GM23338 (cell line): Measurements from ENCODE around the gene SCAPER. TPM values are rescaled to one million over a fixed set of nuclear protein-coding genes. Genes with fewer than 3 reads are reported as not detected.
"Not testable (repeated sequence)": the region's sequence is repeated elsewhere in the genome, so short reads cannot be mapped to it uniquely, and the experiment has no call there.

ENCODE experiments used
- ATAC-seq: fragments of 200-7000 bp; cut with Tn5 transposase; 3 replicates; pipeline ENCODE4 v1.9.1; 2020
- DNase-seq: peaks from one replicate; pipeline ENCODE4 v3.0.0-alpha.2; 2015; ENCODE audit warnings: low spot score
- H2AFZ ChIP-seq: fragments of 200-600 bp; sonication (generic); 2 replicates; pipeline ENCODE4 v1.8.0; 2016; ENCODE audit warnings: antibody characterized with exemption, mild to moderate bottlenecking, moderate library complexity
- H3F3A ChIP-seq: fragments of 200-600 bp; sonication (generic); replicated peaks from 2 replicates; pipeline ENCODE4 v1.8.0; 2017; ENCODE audit warnings: antibody characterized with exemption, mixed run types, low read depth
- H3K27ac ChIP-seq: fragments of 200-600 bp; sonication (generic); 2 replicates; pipeline ENCODE4 v1.6.1; 2016; ENCODE audit warnings: low read depth
- H3K27me3 ChIP-seq: fragments of 200-600 bp; sonication (generic); 2 replicates; pipeline ENCODE4 v1.8.0; 2016; ENCODE audit warnings: mild to moderate bottlenecking, mixed run types, moderate library complexity; ENCODE audit not compliant: insufficient read depth
- H3K36me3 ChIP-seq: fragments of 200-600 bp; sonication (generic); 2 replicates; pipeline ENCODE4 v1.8.0; 2016; ENCODE audit warnings: mild to moderate bottlenecking; ENCODE audit not compliant: insufficient read depth
- H3K4me1 ChIP-seq: fragments of 200-600 bp; sonication (generic); 2 replicates; pipeline ENCODE4 v1.8.0; 2016; ENCODE audit warnings: mild to moderate bottlenecking, moderate library complexity; ENCODE audit not compliant: insufficient read depth
- H3K4me2 ChIP-seq: fragments of 200-600 bp; sonication (generic); 2 replicates; pipeline ENCODE4 v1.7.1; 2017; ENCODE audit warnings: mixed run types
- H3K4me3 ChIP-seq: fragments of 200-600 bp; sonication (generic); 2 replicates; pipeline ENCODE4 v1.6.1; 2016; ENCODE audit warnings: mixed run types
- H3K79me2 ChIP-seq: fragments of 200-600 bp; sonication (generic); replicated peaks from 2 replicates; pipeline ENCODE4 v1.8.0; 2017; ENCODE audit warnings: mild to moderate bottlenecking; ENCODE audit not compliant: insufficient read depth
- H3K9me2 ChIP-seq: fragments of 200-600 bp; sonication (generic); 2 replicates; pipeline ENCODE4 v1.8.0; 2017; ENCODE audit not compliant: insufficient read depth
- H4K20me1 ChIP-seq: fragments of 200-600 bp; sonication (generic); replicated peaks from 2 replicates; pipeline ENCODE4 v1.8.0; 2017; ENCODE audit warnings: mild to moderate bottlenecking; ENCODE audit not compliant: insufficient read depth
- H3K27ac Mint-ChIP-seq: 2 replicates; pipeline ENCODE4 v1.8.0; 2020; ENCODE audit warnings: inconsistent platforms, mild to moderate bottlenecking, moderate library complexity, mixed read lengths
- H3K27me3 Mint-ChIP-seq: 3 replicates; pipeline ENCODE4 v1.8.0; 2022; ENCODE audit warnings: low read depth, mild to moderate bottlenecking, moderate library complexity, mixed read lengths, inconsistent platforms; ENCODE audit not compliant: insufficient read depth, poor library complexity
- H3K36me3 Mint-ChIP-seq: 3 replicates; pipeline ENCODE4 v1.8.0; 2021; ENCODE audit warnings: low read depth, mild to moderate bottlenecking, inconsistent platforms, moderate library complexity, mixed read lengths
- H3K4me1 Mint-ChIP-seq: 3 replicates; pipeline ENCODE4 v1.8.0; 2020; ENCODE audit warnings: mild to moderate bottlenecking, inconsistent platforms, mixed read lengths
- H3K4me3 Mint-ChIP-seq: 3 replicates; pipeline ENCODE4 v1.8.0; 2021; ENCODE audit warnings: moderate library complexity, mild to moderate bottlenecking, inconsistent platforms, mixed read lengths
- H3K9me3 Mint-ChIP-seq: 3 replicates; pipeline ENCODE4 v1.8.0; 2020; ENCODE audit warnings: moderate library complexity, mild to moderate bottlenecking, inconsistent platforms, mixed read lengths
- CREB1 ChIP-seq: fragments of 250-450 bp; sonication (Bioruptor Pico); IDR thresholded peaks from 2 replicates; pipeline ENCODE4 v1.5.0; 2020; ENCODE audit warnings: low read depth, mild to moderate bottlenecking, moderate library complexity
- JUNB ChIP-seq: IDR thresholded peaks from one replicate; pipeline ENCODE4 v1.6.1; 2016; ENCODE audit warnings: antibody characterized with exemption; ENCODE audit not compliant: unreplicated experiment
- NANOG ChIP-seq: IDR thresholded peaks from 2 replicates; pipeline ENCODE4 v1.6.1; 2016; ENCODE audit warnings: antibody characterized with exemption, borderline replicate concordance
- POLR2AphosphoS5 ChIP-seq: IDR thresholded peaks from 2 replicates; pipeline ENCODE4 v1.6.1; 2016; ENCODE audit warnings: antibody characterized with exemption, low read depth
- STAT1 ChIP-seq: IDR thresholded peaks from one replicate; pipeline ENCODE4 v1.6.1; 2016; ENCODE audit warnings: antibody characterized with exemption; ENCODE audit not compliant: unreplicated experiment
- ZNF114 ChIP-seq: fragments of 250-450 bp; sonication (Bioruptor Pico); IDR thresholded peaks from 2 replicates; pipeline ENCODE4 v1.5.0; 2020; ENCODE audit warnings: mild to moderate bottlenecking, moderate library complexity
- ZNF331 ChIP-seq: fragments of 250-450 bp; sonication (Bioruptor Pico); IDR thresholded peaks from 2 replicates; pipeline ENCODE4 v1.5.0; 2020; ENCODE audit warnings: low read depth, mild to moderate bottlenecking, moderate library complexity
- polyA plus RNA-seq: library from polyadenylated mRNA; unstranded; fragments of >200 nt; fragmentation: Nextera tagmentation; extraction: Ambion mirVana; gene quantifications from 2 replicates; pipeline ENCODE4 v1.2.1, GENCODE V29; 2016
- total RNA-seq: library from RNA; depleted of rRNA; stranded (reverse); fragments of >200 nt; shearing (Covaris generic); gene quantifications from 2 replicates; pipeline ENCODE4 v1.2.3, GENCODE V29; 2014
- TF ChIP-seq, protein P1 (sequence below): fragments of 250-450 bp; sonication (Bioruptor Pico); IDR thresholded peaks from 2 replicates; pipeline ENCODE4 v1.5.0; 2020; ENCODE audit warnings: mild to moderate bottlenecking, moderate library complexity
- TF ChIP-seq, protein P2 (sequence below): IDR thresholded peaks from 2 replicates; pipeline ENCODE4 v1.6.1; 2016; ENCODE audit warnings: antibody characterized with exemption
- TF ChIP-seq, protein P3 (sequence below), 2 experiments: fragments of 200-600 bp in 1 of 2; sonication (generic) in 1 of 2; conservative IDR thresholded peaks; 2 replicates each; pipeline versions ENCODE4 v1.5.1 to v1.6.1; 2016 to 2017; ENCODE audit warnings: antibody characterized with exemption in 2 of 2, low read depth in 2 of 2, mild to moderate bottlenecking in 2 of 2, moderate library complexity in 1 of 2
- TF ChIP-seq, protein P4 (sequence below): IDR thresholded peaks from one replicate; pipeline ENCODE4 v1.6.1; 2018; ENCODE audit warnings: antibody characterized with exemption; ENCODE audit not compliant: unreplicated experiment

The SCAPER gene
- total and polyA plus RNA-seq, 2 experiments from 2014 or later, result 9.1 to 17.6 TPM

DNA sequence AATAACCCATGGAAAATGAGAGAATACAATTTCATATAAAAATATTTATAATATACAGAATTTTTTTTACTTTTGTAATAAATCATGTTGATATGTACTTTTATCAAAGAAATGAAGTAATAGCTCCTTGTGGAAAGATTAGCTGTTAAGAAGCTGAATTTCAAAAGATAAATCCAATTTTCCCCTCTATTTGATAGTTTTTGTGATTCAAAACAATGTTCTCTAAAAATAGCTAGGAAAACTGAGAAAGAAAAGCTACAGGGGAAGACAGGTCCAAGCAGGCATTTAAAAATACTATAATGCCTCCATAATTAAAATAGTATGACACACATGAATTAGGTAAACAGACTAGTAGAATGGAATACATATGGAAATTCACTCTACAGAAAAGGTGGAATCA is 44.9 kb downstream of the SCAPER start:
- Histone ChIP-seq H3F3A (no peaks in the 10 kb centered on the region), H3K36me3 (no peaks in the 10 kb centered on the region), H3K4me3 (no peak overlapping the region), H4K20me1 (no peaks in the 10 kb centered on the region), H3K79me2 (no peaks in the 10 kb centered on the region), H3K4me2 (no peak overlapping the region), H2AFZ (no peak overlapping the region), H3K27ac (no peak overlapping the region), H3K4me1 (no peaks in the 10 kb centered on the region), H3K27me3 (no peaks in the 10 kb centered on the region), H3K9me2 (no peaks in the 10 kb centered on the region)
- Mint-ChIP-seq H3K4me1 (no peaks in the 10 kb centered on the region; the same call in 2 of the 3 replicates), H3K27ac (no peak overlapping the region), H3K36me3 (peaks cover 8% of the 10 kb centered on the region; the same call in 1 of the 3 replicates), H3K9me3 (no peaks in the 10 kb centered on the region; the same call in 2 of the 3 replicates), H3K27me3 (no peaks in the 10 kb centered on the region), H3K4me3 (no peak overlapping the region)
- TF ChIP-seq, protein P1, sequence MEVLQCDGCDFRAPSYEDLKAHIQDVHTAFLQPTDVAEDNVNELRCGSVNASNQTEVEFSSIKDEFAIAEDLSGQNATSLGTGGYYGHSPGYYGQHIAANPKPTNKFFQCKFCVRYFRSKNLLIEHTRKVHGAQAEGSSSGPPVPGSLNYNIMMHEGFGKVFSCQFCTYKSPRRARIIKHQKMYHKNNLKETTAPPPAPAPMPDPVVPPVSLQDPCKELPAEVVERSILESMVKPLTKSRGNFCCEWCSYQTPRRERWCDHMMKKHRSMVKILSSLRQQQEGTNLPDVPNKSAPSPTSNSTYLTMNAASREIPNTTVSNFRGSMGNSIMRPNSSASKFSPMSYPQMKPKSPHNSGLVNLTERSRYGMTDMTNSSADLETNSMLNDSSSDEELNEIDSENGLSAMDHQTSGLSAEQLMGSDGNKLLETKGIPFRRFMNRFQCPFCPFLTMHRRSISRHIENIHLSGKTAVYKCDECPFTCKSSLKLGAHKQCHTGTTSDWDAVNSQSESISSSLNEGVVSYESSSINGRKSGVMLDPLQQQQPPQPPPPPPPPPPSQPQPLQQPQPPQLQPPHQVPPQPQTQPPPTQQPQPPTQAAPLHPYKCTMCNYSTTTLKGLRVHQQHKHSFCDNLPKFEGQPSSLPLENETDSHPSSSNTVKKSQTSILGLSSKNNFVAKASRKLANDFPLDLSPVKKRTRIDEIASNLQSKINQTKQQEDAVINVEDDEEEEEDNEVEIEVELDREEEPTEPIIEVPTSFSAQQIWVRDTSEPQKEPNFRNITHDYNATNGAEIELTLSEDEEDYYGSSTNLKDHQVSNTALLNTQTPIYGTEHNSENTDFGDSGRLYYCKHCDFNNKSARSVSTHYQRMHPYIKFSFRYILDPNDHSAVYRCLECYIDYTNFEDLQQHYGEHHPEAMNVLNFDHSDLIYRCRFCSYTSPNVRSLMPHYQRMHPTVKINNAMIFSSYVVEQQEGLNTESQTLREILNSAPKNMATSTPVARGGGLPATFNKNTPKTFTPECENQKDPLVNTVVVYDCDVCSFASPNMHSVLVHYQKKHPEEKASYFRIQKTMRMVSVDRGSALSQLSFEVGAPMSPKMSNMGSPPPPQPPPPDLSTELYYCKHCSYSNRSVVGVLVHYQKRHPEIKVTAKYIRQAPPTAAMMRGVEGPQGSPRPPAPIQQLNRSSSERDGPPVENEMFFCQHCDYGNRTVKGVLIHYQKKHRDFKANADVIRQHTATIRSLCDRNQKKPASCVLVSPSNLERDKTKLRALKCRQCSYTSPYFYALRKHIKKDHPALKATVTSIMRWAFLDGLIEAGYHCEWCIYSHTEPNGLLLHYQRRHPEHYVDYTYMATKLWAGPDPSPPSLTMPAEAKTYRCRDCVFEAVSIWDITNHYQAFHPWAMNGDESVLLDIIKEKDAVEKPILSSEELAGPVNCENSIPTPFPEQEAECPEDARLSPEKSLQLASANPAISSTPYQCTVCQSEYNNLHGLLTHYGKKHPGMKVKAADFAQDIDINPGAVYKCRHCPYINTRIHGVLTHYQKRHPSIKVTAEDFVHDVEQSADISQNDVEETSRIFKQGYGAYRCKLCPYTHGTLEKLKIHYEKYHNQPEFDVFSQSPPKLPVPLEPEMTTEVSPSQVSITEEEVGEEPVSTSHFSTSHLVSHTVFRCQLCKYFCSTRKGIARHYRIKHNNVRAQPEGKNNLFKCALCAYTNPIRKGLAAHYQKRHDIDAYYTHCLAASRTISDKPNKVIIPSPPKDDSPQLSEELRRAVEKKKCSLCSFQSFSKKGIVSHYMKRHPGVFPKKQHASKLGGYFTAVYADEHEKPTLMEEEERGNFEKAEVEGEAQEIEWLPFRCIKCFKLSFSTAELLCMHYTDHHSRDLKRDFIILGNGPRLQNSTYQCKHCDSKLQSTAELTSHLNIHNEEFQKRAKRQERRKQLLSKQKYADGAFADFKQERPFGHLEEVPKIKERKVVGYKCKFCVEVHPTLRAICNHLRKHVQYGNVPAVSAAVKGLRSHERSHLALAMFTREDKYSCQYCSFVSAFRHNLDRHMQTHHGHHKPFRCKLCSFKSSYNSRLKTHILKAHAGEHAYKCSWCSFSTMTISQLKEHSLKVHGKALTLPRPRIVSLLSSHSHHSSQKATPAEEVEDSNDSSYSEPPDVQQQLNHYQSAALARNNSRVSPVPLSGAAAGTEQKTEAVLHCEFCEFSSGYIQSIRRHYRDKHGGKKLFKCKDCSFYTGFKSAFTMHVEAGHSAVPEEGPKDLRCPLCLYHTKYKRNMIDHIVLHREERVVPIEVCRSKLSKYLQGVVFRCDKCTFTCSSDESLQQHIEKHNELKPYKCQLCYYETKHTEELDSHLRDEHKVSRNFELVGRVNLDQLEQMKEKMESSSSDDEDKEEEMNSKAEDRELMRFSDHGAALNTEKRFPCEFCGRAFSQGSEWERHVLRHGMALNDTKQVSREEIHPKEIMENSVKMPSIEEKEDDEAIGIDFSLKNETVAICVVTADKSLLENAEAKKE (CRISPR knock-in tag), result no peak
- TF ChIP-seq, protein P2, sequence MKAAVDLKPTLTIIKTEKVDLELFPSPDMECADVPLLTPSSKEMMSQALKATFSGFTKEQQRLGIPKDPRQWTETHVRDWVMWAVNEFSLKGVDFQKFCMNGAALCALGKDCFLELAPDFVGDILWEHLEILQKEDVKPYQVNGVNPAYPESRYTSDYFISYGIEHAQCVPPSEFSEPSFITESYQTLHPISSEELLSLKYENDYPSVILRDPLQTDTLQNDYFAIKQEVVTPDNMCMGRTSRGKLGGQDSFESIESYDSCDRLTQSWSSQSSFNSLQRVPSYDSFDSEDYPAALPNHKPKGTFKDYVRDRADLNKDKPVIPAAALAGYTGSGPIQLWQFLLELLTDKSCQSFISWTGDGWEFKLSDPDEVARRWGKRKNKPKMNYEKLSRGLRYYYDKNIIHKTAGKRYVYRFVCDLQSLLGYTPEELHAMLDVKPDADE, result no peak
- no peak for TF ChIP-seq CREB1 (CRISPR knock-in tag)
- no peak for TF ChIP-seq STAT1
- TF ChIP-seq, protein P3, sequence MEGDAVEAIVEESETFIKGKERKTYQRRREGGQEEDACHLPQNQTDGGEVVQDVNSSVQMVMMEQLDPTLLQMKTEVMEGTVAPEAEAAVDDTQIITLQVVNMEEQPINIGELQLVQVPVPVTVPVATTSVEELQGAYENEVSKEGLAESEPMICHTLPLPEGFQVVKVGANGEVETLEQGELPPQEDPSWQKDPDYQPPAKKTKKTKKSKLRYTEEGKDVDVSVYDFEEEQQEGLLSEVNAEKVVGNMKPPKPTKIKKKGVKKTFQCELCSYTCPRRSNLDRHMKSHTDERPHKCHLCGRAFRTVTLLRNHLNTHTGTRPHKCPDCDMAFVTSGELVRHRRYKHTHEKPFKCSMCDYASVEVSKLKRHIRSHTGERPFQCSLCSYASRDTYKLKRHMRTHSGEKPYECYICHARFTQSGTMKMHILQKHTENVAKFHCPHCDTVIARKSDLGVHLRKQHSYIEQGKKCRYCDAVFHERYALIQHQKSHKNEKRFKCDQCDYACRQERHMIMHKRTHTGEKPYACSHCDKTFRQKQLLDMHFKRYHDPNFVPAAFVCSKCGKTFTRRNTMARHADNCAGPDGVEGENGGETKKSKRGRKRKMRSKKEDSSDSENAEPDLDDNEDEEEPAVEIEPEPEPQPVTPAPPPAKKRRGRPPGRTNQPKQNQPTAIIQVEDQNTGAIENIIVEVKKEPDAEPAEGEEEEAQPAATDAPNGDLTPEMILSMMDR (conservative IDR thresholded peaks at IDR 0.05; ENCODE audit: low read depth in 2 of 2), result no peak
- TF ChIP-seq ZNF114 (CRISPR knock-in tag), result no peak
- TF ChIP-seq, protein P4, sequence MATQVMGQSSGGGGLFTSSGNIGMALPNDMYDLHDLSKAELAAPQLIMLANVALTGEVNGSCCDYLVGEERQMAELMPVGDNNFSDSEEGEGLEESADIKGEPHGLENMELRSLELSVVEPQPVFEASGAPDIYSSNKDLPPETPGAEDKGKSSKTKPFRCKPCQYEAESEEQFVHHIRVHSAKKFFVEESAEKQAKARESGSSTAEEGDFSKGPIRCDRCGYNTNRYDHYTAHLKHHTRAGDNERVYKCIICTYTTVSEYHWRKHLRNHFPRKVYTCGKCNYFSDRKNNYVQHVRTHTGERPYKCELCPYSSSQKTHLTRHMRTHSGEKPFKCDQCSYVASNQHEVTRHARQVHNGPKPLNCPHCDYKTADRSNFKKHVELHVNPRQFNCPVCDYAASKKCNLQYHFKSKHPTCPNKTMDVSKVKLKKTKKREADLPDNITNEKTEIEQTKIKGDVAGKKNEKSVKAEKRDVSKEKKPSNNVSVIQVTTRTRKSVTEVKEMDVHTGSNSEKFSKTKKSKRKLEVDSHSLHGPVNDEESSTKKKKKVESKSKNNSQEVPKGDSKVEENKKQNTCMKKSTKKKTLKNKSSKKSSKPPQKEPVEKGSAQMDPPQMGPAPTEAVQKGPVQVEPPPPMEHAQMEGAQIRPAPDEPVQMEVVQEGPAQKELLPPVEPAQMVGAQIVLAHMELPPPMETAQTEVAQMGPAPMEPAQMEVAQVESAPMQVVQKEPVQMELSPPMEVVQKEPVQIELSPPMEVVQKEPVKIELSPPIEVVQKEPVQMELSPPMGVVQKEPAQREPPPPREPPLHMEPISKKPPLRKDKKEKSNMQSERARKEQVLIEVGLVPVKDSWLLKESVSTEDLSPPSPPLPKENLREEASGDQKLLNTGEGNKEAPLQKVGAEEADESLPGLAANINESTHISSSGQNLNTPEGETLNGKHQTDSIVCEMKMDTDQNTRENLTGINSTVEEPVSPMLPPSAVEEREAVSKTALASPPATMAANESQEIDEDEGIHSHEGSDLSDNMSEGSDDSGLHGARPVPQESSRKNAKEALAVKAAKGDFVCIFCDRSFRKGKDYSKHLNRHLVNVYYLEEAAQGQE, result no peak
- TF ChIP-seq JUNB, result no peak
- no peak for TF ChIP-seq ZNF331
- TF ChIP-seq NANOG, result no peak
- no peak for TF ChIP-seq POLR2AphosphoS5
- DNase-seq (no peak), ATAC-seq (no peak)

DNA sequence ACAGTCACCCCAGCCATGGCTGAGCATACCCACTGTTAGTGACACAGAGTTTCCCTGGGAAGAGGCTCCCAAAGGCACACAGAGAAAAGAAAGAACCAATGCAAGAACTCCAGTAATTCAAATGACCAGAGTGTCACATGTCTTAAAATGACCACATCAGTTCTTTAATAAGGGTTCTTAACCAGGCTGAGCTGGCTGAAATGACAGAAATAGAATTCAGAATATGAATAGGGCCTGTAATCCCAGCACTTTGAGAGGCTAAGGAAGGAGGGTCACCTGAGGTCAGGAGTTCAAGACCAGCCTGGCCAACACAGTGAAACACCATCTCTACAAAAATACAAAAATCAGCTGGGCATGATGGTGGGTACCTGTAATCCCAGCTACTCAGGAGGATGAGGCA is 54.8 kb downstream of the SCAPER start:
- not testable (repeated sequence) for H3K4me3 Mint-ChIP-seq, H3K27ac Mint-ChIP-seq, H3K79me2 ChIP-seq, ATAC-seq, H3K27ac ChIP-seq, H3K4me1 Mint-ChIP-seq, DNase-seq, H3F3A ChIP-seq, H3K4me2 ChIP-seq, H3K4me1 ChIP-seq, H2AFZ ChIP-seq, H3K4me3 ChIP-seq, H3K36me3 ChIP-seq, H3K27me3 ChIP-seq, H3K27me3 Mint-ChIP-seq, H3K9me2 ChIP-seq, H4K20me1 ChIP-seq
- Mint-ChIP-seq H3K36me3 (peaks cover 30% of the 10 kb centered on the region; the same call in 2 of the 3 replicates), H3K9me3 (peaks cover 12% of the 10 kb centered on the region; the same call in 2 of the 3 replicates)
